ENCODE measurements around the gene CBR1. TPM values are rescaled to one million over a fixed set of nuclear protein-coding genes. Genes with fewer than 3 reads are reported as not detected.

Gene CBR1
- total and polyA plus RNA-seq, 9 of the 15 experiments (the other 6 are each of a cell fraction or from before 2014, with no cell fraction given): 2.5 to 33.8 (median 15.1) TPM

DNA sequence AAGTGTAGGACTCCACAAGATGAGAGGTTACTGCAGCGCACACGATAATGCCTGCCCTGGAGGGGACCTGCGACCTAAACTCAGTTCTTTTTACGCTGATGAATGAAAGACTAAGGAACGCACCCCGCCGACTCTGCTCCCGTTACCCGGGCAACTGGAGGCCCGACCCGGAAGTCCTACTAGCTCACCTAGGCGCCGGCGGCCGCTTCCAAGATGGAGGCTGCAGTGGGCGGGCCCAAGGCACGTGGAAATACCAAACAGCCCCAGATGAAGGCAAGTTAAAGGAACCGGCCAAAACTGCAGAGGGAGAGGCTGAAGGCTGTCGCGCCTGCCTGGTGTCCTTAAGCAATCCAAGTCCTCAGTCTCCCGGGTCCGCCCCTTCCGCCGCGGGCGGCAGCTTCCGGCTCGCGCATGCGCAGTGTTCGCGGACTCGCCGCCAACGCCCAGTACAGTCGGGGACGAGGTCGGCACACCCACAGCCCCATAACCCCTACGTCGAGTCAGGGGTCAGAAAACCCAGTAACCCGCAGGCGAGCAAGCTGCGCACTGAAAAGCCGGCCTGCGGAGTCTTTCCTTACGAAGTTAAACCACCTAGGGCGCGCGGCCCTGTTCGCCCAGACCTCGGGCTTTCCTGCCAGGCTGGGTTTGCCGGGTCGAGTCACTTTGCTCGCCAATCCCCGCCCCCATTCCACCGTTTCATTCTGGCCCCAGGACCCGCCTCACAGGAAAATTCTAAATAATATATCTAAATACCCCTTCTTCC lies 9.5 kb upstream of the CBR1 start, which contains the start of gene SETD4 (continued):
- TF ChIP-seq, protein P1, sequence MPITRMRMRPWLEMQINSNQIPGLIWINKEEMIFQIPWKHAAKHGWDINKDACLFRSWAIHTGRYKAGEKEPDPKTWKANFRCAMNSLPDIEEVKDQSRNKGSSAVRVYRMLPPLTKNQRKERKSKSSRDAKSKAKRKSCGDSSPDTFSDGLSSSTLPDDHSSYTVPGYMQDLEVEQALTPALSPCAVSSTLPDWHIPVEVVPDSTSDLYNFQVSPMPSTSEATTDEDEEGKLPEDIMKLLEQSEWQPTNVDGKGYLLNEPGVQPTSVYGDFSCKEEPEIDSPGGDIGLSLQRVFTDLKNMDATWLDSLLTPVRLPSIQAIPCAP (CRISPR knock-in tag; IDR thresholded peaks at IDR 0.05; ENCODE audit: borderline replicate concordance): no peak
- TF ChIP-seq ZZZ3 (IDR thresholded peaks at IDR 0.05): no peak
- TF ChIP-seq, protein P2, sequence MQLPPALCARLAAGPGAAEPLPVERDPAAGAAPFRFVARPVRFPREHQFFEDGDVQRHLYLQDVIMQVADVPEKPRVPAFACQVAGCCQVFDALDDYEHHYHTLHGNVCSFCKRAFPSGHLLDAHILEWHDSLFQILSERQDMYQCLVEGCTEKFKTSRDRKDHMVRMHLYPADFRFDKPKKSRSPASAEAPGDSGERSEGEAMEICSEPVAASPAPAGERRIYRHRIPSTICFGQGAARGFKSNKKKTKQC (CRISPR knock-in tag; IDR thresholded peaks at IDR 0.05): 0 out of 2 replicates have a peak, but pooled peaks have one; percentile 84
- 0 out of 2 replicates have a peak, but pooled peaks have one; percentile 31 for TF ChIP-seq NFIC (IDR thresholded peaks at IDR 0.05)
- TF ChIP-seq, protein P3, sequence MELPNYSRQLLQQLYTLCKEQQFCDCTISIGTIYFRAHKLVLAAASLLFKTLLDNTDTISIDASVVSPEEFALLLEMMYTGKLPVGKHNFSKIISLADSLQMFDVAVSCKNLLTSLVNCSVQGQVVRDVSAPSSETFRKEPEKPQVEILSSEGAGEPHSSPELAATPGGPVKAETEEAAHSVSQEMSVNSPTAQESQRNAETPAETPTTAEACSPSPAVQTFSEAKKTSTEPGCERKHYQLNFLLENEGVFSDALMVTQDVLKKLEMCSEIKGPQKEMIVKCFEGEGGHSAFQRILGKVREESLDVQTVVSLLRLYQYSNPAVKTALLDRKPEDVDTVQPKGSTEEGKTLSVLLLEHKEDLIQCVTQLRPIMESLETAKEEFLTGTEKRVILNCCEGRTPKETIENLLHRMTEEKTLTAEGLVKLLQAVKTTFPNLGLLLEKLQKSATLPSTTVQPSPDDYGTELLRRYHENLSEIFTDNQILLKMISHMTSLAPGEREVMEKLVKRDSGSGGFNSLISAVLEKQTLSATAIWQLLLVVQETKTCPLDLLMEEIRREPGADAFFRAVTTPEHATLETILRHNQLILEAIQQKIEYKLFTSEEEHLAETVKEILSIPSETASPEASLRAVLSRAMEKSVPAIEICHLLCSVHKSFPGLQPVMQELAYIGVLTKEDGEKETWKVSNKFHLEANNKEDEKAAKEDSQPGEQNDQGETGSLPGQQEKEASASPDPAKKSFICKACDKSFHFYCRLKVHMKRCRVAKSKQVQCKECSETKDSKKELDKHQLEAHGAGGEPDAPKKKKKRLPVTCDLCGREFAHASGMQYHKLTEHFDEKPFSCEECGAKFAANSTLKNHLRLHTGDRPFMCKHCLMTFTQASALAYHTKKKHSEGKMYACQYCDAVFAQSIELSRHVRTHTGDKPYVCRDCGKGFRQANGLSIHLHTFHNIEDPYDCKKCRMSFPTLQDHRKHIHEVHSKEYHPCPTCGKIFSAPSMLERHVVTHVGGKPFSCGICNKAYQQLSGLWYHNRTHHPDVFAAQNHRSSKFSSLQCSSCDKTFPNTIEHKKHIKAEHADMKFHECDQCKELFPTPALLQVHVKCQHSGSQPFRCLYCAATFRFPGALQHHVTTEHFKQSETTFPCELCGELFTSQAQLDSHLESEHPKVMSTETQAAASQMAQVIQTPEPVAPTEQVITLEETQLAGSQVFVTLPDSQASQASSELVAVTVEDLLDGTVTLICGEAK (IDR thresholded peaks at IDR 0.05): peak; percentile 94
- TF ChIP-seq, protein P3 (CRISPR knock-in tag; IDR thresholded peaks at IDR 0.05): no peak
- no peak for TF ChIP-seq HMG20B (CRISPR knock-in tag; IDR thresholded peaks at IDR 0.05)
- peak; percentile 81; the same call in 1 of the 2 replicates for TF ChIP-seq ATF7 (IDR thresholded peaks at IDR 0.05)
- no peak for TF ChIP-seq PHB2 (IDR thresholded peaks at IDR 0.05; ENCODE audit: low read depth)
- TF ChIP-seq ZNF311 (CRISPR knock-in tag; IDR thresholded peaks at IDR 0.05): no peak
- peak; percentile 92 for TF ChIP-seq ELF2 (CRISPR knock-in tag; IDR thresholded peaks at IDR 0.05)
- peak; percentile 64 for TF ChIP-seq POLR2H (tag; IDR thresholded peaks at IDR 0.05; ENCODE audit: low read depth)
- TF ChIP-seq HCFC1 (IDR thresholded peaks at IDR 0.05; ENCODE audit: low read depth, low read length): peak; percentile 62
- TF ChIP-seq, protein P4, sequence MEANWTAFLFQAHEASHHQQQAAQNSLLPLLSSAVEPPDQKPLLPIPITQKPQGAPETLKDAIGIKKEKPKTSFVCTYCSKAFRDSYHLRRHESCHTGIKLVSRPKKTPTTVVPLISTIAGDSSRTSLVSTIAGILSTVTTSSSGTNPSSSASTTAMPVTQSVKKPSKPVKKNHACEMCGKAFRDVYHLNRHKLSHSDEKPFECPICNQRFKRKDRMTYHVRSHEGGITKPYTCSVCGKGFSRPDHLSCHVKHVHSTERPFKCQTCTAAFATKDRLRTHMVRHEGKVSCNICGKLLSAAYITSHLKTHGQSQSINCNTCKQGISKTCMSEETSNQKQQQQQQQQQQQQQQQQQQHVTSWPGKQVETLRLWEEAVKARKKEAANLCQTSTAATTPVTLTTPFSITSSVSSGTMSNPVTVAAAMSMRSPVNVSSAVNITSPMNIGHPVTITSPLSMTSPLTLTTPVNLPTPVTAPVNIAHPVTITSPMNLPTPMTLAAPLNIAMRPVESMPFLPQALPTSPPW (CRISPR knock-in tag; IDR thresholded peaks at IDR 0.05): peak; percentile 57
- TF ChIP-seq MAZ (CRISPR knock-in tag; conservative IDR thresholded peaks at IDR 0.05 in 1 of 2, IDR thresholded peaks at IDR 0.05 in 1 of 2): peak; percentile 65 to 71; a peak in 3 of 4 replicates
- peak; percentile 51 for TF ChIP-seq ETV5 (CRISPR knock-in tag; IDR thresholded peaks at IDR 0.05; ENCODE audit: low read depth)

Data from K562 (cell line).